RWPE2 (cell line): ENCODE results near the gene KLHL13.
A peak's percentile ranks its signal among the peaks of the same experiment; 100 is the strongest.

Experiments
- ATAC-seq: fragments of 200-7000 bp; cut with Tn5 transposase; 3 replicates; pipeline ENCODE4 v1.9.1; 2021; ENCODE audit warnings: low read depth
- DNase-seq: peaks from one replicate; pipeline ENCODE4 v3.0.0-alpha.2; 2020; ENCODE audit warnings: low spot score
- H3K27ac ChIP-seq: fragments of 450-650 bp; 2 replicates; pipeline ENCODE4 v1.5.1; 2017; ENCODE audit warnings: mild to moderate bottlenecking; ENCODE audit not compliant: poor library complexity, severe bottlenecking
- H3K27me3 ChIP-seq: fragments of 250-450 bp; sonication (Bioruptor Pico); 2 replicates; pipeline ENCODE4 v1.5.1; 2021; ENCODE audit warnings: mild to moderate bottlenecking, moderate library complexity; ENCODE audit not compliant: insufficient read depth, poor library complexity, severe bottlenecking
- H3K36me3 ChIP-seq: fragments of 250-450 bp; sonication (Bioruptor Pico); 2 replicates; pipeline ENCODE4 v1.5.1; 2020; ENCODE audit warnings: low read depth, mild to moderate bottlenecking, moderate library complexity
- H3K4me1 ChIP-seq: fragments of 250-450 bp; sonication (Bioruptor Pico); 2 replicates; pipeline ENCODE4 v1.5.1; 2021; ENCODE audit warnings: mild to moderate bottlenecking, moderate library complexity; ENCODE audit not compliant: insufficient read depth, poor library complexity, severe bottlenecking
- H3K4me3 ChIP-seq: fragments of 250-450 bp; sonication (Bioruptor Pico); 2 replicates; pipeline ENCODE4 v1.5.1; 2021; ENCODE audit warnings: mild to moderate bottlenecking, moderate library complexity; ENCODE audit not compliant: severe bottlenecking
- H3K9me3 ChIP-seq: fragments of 250-450 bp; sonication (Bioruptor Pico); 2 replicates; pipeline ENCODE4 v1.5.1; 2021; ENCODE audit warnings: mild to moderate bottlenecking, moderate library complexity; ENCODE audit not compliant: severe bottlenecking
- TF ChIP-seq, protein P1 (sequence below): fragments of 450-650 bp; IDR thresholded peaks from one replicate; pipeline ENCODE4 v1.5.1; 2017; ENCODE audit warnings: mild to moderate bottlenecking, moderate library complexity; ENCODE audit not compliant: poor library complexity, severe bottlenecking

KLHL13 gene

GRCh38 chrX:118088084-118088483, 28.5 kb downstream of the KLHL13 start:
- no peak for ATAC-seq

DNA sequence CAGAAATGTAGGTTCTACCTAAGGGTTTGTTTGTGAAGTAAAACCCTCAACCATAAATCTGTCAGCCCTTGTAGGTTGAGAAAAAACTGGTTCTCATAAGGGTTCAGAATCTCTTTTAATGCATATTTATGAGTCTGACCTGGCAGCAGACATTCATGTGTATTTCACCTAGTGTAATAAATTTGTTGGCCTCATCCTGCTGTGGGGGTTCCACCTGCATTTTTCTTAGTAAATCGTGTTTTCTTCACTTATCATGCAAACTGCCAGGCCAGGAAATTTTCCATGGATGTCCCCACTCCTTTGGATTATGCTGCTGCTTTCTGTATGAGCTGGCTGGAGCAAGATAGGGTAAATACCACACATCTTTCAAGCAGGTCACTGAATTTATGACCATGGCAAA, 42.4 kb downstream of the KLHL13 start:
- H3K27me3 ChIP-seq, result no peaks in the 10 kb centered on the region
- no peaks in the 10 kb centered on the region for H3K4me1 ChIP-seq
- DNase-seq (no peak), ATAC-seq (no peak)
- no peak overlapping the region for H3K4me3 ChIP-seq
- no peaks in the 10 kb centered on the region for H3K9me3 ChIP-seq
- no peak overlapping the region for H3K27ac ChIP-seq
- TF ChIP-seq, protein P1, sequence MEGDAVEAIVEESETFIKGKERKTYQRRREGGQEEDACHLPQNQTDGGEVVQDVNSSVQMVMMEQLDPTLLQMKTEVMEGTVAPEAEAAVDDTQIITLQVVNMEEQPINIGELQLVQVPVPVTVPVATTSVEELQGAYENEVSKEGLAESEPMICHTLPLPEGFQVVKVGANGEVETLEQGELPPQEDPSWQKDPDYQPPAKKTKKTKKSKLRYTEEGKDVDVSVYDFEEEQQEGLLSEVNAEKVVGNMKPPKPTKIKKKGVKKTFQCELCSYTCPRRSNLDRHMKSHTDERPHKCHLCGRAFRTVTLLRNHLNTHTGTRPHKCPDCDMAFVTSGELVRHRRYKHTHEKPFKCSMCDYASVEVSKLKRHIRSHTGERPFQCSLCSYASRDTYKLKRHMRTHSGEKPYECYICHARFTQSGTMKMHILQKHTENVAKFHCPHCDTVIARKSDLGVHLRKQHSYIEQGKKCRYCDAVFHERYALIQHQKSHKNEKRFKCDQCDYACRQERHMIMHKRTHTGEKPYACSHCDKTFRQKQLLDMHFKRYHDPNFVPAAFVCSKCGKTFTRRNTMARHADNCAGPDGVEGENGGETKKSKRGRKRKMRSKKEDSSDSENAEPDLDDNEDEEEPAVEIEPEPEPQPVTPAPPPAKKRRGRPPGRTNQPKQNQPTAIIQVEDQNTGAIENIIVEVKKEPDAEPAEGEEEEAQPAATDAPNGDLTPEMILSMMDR, result no peak
- no peaks in the 10 kb centered on the region for H3K36me3 ChIP-seq

More at GRCh38 chrX:118088084-118088483, 28.5 kb downstream of the KLHL13 start:
- no peaks in the 10 kb centered on the region for H3K36me3 ChIP-seq
- H3K9me3 ChIP-seq, result no peaks in the 10 kb centered on the region
- no peak overlapping the region for H3K27ac ChIP-seq
- no peak for DNase-seq
- no peak overlapping the region for H3K4me3 ChIP-seq
- TF ChIP-seq, protein P1, result no peak
- no peaks in the 10 kb centered on the region for H3K27me3 ChIP-seq
- no peaks in the 10 kb centered on the region for H3K4me1 ChIP-seq

DNA sequence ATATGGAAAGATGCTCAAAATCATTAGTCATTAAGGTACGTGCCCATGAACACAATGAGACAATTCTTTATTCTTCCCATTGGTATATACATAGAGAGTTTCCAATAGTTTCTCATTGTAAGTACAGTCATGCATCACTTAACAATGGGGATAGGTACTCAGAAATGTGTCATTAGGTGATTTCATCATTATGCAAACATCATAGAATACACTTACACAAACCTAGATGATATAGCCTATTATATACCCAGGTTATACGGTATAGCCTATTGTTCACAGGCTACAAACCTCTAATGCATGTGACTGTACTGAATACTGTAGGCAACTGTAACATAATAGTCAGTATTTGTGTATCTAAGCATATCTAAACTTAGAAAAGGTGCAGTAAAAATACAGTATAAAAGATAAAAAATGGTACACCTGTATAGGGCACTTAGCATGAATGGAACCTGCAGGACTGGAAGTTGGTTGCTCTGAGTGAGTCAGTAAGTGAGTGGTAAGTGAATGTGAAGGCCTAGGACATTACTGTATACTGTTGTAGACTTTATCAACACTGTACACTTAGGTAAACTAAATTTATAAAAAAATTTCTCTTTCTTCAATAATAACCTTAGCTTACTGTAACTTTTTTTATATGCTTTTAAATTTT, 49.6 kb downstream of the KLHL13 start:
- Histone ChIP-seq H3K27me3 (no peaks in the 10 kb centered on the region), H3K36me3 (no peaks in the 10 kb centered on the region), H3K9me3 (no peaks in the 10 kb centered on the region), H3K4me1 (no peaks in the 10 kb centered on the region), H3K4me3 (no peak overlapping the region), H3K27ac (no peak overlapping the region)
- ATAC-seq (peak; percentile 95), DNase-seq (no peak)
- TF ChIP-seq, protein P1, result no peak

DNA sequence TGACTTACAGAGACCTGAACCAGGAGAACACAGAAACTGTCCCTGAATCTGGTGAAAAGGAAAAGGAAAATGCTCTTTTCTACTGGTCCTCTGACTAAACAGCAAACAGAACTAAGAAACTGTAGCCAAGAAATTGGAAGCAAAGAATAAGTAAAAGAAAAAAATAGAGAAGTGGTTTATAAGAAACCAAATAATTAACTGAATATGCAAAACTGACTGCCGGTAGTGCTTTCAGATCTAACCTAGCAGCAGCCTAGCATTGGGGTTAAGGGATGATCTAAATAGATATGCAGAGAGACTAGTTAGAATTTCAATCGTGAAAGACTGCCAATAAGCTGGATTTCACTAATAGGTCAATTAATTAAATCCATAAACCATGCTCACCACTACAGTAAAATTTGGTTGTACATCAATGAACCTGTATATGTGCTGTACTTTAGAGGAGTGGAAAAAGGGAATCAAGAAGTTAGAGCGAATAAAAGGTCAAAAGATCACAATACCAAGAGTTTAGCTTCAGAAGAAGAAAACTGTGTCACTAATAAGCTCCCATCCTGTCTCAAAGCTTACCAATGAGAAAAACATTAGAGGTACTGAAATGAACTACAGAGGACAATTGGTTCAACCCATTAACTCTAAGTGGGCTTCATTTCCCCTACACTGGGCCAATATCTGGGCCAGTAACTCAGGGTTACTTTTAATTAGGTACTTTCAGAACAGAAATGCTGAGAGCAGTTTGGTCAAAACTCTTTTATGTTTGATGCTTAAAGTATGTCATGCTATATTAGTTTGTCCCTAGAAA, 53.6 kb downstream of the KLHL13 start:
- no peaks in the 10 kb centered on the region for H3K36me3 ChIP-seq
- DNase-seq, result no peak
- no peaks in the 10 kb centered on the region for H3K27me3 ChIP-seq
- TF ChIP-seq, protein P1, result no peak
- H3K9me3 ChIP-seq, result no peaks in the 10 kb centered on the region
- ATAC-seq, result no peak
- no peak overlapping the region for H3K4me3 ChIP-seq
- no peak overlapping the region for H3K27ac ChIP-seq
- no peaks in the 10 kb centered on the region for H3K4me1 ChIP-seq
